ENCODE results near the gene LDB2.

Gene LDB2

GRCh38 chr4:16484711-16485110 is 413.7 kb downstream of the LDB2 start:
- DNase-seq (ENCODE audit: low spot score): no peak
- TF ChIP-seq, protein P1, sequence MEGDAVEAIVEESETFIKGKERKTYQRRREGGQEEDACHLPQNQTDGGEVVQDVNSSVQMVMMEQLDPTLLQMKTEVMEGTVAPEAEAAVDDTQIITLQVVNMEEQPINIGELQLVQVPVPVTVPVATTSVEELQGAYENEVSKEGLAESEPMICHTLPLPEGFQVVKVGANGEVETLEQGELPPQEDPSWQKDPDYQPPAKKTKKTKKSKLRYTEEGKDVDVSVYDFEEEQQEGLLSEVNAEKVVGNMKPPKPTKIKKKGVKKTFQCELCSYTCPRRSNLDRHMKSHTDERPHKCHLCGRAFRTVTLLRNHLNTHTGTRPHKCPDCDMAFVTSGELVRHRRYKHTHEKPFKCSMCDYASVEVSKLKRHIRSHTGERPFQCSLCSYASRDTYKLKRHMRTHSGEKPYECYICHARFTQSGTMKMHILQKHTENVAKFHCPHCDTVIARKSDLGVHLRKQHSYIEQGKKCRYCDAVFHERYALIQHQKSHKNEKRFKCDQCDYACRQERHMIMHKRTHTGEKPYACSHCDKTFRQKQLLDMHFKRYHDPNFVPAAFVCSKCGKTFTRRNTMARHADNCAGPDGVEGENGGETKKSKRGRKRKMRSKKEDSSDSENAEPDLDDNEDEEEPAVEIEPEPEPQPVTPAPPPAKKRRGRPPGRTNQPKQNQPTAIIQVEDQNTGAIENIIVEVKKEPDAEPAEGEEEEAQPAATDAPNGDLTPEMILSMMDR (conservative IDR thresholded peaks at IDR 0.05; ENCODE audit: low read depth): no peak
- no peak overlapping the region for H3K27ac ChIP-seq
- POLR2A ChIA-PET (ENCODE audit: low non-redundant PET): no interaction called here
- CTCF ChIA-PET: no interaction called here

GRCh38 chr4:16483540-16483939 is 414.9 kb downstream of the LDB2 start:
- POLR2A ChIA-PET (ENCODE audit: low non-redundant PET): no interaction called here
- CTCF ChIA-PET: no interaction called here
- TF ChIP-seq, protein P1 (conservative IDR thresholded peaks at IDR 0.05; ENCODE audit: low read depth): no peak
- H3K27ac ChIP-seq: no peak overlapping the region
- DNase-seq (ENCODE audit: low spot score): no peak

- H3K27ac ChIP-seq: no peak overlapping the region
- TF ChIP-seq, protein P1 (conservative IDR thresholded peaks at IDR 0.05; ENCODE audit: low read depth): no peak
- no peak for DNase-seq (ENCODE audit: low spot score)
- ChIA-PET CTCF (no interaction called here), POLR2A (ENCODE audit: low non-redundant PET) (no interaction called here)
These were observed 418.4 kb downstream of the LDB2 start for GRCh38 chr4:16480011-16480410.

- ChIA-PET CTCF (no interaction called here), POLR2A (ENCODE audit: low non-redundant PET) (no interaction called here)
- TF ChIP-seq, protein P1 (conservative IDR thresholded peaks at IDR 0.05; ENCODE audit: low read depth): no peak
- no peak overlapping the region for H3K27ac ChIP-seq
- DNase-seq (ENCODE audit: low spot score): no peak
These were observed 425.9 kb downstream of the LDB2 start for GRCh38 chr4:16472537-16472936.

- TF ChIP-seq, protein P1 (conservative IDR thresholded peaks at IDR 0.05; ENCODE audit: low read depth): no peak
- DNase-seq (ENCODE audit: low spot score): no peak
- POLR2A ChIA-PET (ENCODE audit: low non-redundant PET): no interaction called here
- CTCF ChIA-PET: no interaction called here
- H3K27ac ChIP-seq: no peak overlapping the region
These were observed 431.4 kb downstream of the LDB2 start for GRCh38 chr4:16467061-16467460.

GRCh38 chr4:16466581-16466980 is 431.9 kb downstream of the LDB2 start:
- ChIA-PET CTCF (no interaction called here), POLR2A (ENCODE audit: low non-redundant PET) (no interaction called here)
- H3K27ac ChIP-seq: no peak overlapping the region
- DNase-seq (ENCODE audit: low spot score): no peak
- TF ChIP-seq, protein P1 (conservative IDR thresholded peaks at IDR 0.05; ENCODE audit: low read depth): no peak

DNA sequence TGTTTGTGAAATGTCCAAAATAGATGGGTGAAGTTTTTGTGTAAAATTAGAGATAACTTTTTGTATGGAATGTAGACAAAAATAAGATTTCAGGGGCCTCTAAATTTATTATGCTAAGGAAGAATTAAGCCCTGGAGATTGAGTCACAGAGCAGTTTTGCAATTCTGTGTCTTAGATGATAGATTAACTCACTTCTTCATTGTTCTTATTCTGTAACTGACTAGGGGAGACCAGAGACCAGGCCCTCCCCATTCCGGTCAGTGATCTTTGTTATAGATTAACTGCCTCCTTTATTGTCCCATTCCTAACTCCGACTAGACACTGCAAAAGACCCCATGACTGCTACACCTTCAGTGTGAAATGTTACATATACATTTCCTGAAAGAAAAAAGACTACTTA is 433.8 kb downstream of the LDB2 start:
- H3K27ac ChIP-seq: no peak overlapping the region
- ChIA-PET CTCF (no interaction called here), POLR2A (ENCODE audit: low non-redundant PET) (no interaction called here)

More for the DNA sequence above, 433.8 kb downstream of the LDB2 start:
- no peak for DNase-seq (ENCODE audit: low spot score)
- TF ChIP-seq, protein P1 (conservative IDR thresholded peaks at IDR 0.05; ENCODE audit: low read depth): no peak
